ENCODE measurements around the gene TEX11. TPM values are rescaled to one million over a fixed set of nuclear protein-coding genes. Genes with fewer than 3 reads are reported as not detected.

The TEX11 gene
- total RNA-seq, 1 experiment from 2014 or later: not detected

DNA sequence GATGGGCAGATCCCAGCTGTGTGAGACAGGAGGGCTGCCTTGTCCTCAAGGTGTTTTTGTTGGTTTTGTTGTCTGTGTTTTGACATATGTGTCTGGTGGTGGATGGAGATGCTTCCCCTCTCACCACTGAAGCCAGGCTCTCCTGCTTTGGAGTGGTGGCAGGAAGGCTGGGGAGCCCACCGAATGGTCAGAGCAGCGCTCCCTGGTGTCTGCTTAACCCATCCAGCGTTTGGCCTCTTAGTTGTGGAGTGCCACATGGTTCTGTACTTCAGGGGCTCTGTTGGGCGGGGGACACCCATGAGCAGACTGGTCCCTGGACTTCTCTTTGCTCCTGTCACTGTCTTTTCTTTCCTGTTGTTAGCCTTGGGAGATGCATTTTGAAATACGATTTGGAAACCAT, 412.0 kb downstream of the TEX11 start:
- DNase-seq (ENCODE audit: low read depth): no peak

DNA sequence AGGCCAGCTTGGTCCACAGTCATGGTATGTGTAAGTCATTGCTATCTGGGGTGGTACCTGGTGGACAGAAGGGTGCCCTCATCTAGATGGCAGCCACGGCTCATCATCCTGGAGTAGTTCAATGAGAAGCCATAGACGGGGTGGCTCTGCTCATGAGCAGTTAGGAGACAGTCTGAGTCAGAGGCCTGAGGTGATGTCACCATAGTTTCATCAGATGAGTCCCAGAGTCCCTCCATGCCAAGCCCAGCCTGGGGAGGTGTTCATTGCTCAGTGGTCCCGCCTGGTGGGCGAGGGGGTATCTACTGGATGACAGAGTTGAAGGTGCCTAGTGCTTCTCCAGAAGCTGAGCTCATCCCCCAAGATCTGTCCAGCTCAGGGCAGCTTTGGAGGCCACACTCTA, 414.1 kb downstream of the TEX11 start:
- peak; percentile 39 for DNase-seq (ENCODE audit: low read depth)

DNA sequence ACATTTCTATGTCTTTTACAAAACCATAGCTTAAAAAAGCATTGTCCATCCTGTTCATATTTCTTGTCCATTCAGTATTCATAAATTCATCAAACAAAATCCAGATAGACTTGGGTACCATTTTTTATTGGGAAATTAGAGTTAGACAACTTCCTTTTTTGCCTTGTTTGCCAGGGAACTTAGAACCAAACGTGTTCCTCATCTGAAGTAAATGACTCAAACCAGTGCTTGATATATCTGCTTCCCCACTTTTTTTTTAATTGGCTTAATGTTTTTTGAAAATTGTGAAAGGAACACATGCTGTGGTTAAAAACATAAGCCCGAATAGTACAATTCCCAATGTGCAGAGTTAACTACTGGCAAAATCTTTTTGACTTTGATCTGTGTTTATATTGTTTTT, 419.7 kb downstream of the TEX11 start:
- no peak for DNase-seq (ENCODE audit: low read depth)

DNA sequence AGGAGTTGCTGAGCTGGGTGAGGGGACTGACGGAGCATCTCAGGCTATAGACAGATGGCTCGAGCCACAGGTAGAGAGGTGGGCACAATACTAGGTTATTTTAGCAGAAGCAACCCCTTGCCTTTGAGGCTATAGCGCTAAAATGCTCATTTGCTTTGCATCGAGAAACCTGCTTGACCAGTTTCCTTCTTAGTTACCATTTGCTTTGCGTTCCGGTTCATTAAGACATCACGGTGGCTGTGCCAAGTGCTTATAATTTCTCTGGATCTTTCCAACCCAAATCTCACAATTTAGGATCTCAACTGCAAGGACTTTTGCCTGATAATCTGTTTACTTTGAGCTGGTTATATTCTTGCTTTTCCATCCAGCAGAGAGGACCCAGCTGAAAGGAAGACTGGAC, 423.0 kb downstream of the TEX11 start:
- DNase-seq (ENCODE audit: low read depth): no peak

DNA sequence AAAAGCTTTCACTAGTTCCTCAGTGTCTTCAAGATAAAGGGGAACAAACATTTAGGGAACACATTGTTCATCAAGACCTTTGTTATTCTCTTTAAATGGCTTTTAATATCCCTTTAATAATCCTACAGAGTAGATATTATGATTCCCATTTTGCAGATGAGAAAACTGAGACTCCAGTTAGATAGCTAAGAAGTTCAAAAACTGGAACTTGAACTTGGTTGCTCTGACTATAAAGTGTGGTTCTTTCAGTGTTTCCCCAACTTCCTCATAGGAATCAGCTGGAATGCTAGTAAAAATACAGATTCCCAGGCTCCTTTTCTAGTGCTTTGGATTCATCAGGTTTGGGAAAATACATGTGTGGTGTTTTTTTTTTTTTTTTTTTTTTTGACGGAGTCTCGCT, 426.2 kb downstream of the TEX11 start:
- DNase-seq (ENCODE audit: low read depth): no peak

DNA sequence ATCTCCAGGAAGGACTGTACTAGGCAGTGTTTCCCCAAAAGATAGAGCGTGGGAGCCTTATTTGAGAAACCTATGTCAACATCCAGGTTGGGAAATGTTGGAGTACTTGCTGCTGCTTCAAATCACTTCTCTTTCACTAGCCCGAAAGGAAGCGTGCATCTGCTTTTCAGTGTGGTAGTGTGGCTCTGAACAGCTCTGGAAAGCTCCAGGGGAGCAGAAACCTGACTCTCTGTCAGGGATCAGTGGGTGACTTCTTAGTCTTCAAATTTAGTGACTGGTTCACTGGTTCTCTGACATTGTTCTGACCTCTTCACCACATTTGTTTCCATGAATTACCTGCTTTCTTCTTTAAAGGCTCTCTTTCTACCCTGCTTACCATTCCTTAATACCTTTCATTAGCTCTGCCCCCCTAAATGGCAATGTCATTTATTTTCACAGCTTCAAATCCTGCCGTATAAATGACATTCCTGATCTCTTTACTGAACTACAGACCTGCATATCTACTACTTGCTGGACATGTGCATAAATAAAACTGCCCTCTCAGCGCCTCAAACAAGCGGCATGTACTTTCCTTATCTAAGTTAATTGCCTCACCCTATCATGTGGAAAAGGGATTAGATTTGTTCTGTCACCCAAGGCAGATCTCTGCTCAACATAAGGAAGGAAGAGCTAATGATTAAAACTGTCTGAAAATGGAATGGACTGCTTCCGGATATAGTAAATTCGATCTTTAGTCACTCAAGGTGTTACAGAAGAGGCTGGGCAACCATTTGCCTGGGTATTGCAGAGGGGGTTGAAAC, 426.8 kb downstream of the TEX11 start:
- peak; percentile 18 for DNase-seq (ENCODE audit: low read depth)

DNA sequence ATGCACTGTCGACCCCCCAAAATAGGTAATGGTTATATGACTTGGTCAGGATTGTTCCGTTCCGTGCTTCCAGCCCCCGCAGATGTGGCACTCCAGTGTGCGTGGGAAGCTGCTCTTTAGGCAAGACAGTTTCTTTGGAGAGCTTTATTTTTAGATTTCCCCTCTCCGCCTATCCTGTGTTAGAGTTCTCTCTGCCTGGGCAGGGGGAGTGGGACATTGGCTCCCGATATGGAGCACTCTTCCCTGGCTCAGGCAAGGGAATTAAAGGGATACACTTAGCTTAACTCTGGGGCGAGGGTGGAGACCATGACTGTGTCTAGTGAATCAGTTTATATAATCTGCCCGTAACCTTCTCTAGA, 427.9 kb downstream of the TEX11 start:
- DNase-seq (ENCODE audit: low read depth): no peak

DNA sequence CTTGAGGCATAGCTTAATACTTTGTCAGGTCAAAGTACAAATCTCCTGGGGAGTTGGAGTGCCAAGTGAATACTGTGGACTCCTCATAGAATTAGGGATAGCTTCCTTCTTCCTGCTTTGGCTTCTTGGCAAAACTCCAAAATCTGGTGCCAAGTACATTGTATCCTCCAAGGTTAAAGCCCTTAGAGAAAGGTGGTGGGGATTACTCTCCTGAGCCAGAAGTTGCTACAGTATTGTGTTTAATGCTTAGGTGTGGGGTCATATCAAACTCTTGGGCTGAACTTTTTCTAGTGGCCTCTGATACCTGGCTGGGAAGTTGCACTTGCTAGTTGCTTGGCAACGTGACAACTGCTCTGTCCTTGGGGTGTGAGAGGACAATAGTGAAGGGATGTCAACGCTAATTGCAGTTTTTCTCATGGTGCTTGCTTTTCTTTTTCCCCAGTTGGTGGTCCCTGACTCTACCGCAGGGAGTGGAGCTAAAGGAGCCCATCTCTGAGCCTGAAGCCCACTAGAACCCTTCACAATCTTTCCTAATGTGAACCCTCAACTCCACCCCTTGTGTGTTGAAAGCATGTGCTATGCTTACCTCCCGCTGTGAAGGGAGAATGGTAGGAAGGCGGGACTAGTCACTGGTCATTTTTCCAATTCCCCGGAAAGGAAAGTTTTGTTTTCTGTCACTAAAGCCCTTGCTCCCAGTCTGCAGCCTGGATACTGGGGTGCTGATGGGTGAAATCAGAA, 428.4 kb downstream of the TEX11 start:
- DNase-seq (ENCODE audit: low read depth): peak; percentile 32

DNA sequence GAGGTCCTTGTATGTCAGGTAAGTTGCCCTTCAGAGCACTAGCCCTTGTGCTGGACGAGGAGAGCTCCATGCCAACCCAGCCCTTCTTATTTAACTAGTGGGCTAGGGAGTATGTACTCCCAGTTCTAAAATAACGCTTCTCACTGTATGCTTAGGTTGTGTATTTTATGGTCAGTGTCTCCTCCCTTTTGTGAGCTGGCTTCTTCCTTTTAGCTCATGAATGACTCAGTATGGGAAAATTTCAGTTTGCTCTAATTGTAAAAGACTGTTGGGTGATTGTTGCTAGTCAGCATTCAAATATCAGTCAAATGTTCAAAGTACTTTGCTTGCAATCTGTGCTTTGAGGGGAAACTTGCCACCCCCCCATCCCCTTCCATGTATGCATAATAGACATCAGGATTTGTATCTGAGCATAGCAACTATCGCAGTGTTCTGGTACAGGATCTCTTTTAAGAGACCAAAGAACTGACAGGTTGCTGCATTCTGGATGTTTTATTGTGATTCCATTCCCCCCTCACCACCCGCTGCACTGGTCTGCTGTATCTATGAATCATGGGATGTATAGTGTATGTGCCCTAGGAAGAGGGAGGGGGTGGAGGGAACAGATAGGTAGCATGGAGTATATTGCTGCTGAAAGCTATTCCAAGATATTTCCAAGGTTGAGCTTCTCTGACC, 429.1 kb downstream of the TEX11 start:
- peak; percentile 90 for DNase-seq (ENCODE audit: low read depth)

Other genes with a start within 250 kb of the TEX11 start
- not detected in 2 replicates for gene SLC7A3, start 22.4 kb upstream of the TEX11 start, total RNA-seq (2014; rRNA removed; shearing (Covaris generic))
- 93.5 and 100 TPM in 2 replicates for gene SNX12, start 159.6 kb upstream of the TEX11 start, total RNA-seq (2014; rRNA removed; shearing (Covaris generic))
- 4.2 and 5.2 TPM in 2 replicates for gene FOXO4, start 187.1 kb upstream of the TEX11 start, total RNA-seq (2014; rRNA removed; shearing (Covaris generic))
- not detected in 2 replicates for gene CXorf65, start 198.0 kb upstream of the TEX11 start, total RNA-seq (2014; rRNA removed; shearing (Covaris generic))
- 2.8 and 5.3 TPM in 2 replicates for gene IL2RG, start 202.9 kb upstream of the TEX11 start, total RNA-seq (2014; rRNA removed; shearing (Covaris generic))
- 19.6 and 42.5 TPM in 2 replicates for gene MED12, start 209.9 kb upstream of the TEX11 start, total RNA-seq (2014; rRNA removed; shearing (Covaris generic))
- gene NLGN3, start 236.1 kb upstream of the TEX11 start, total RNA-seq (2014; rRNA removed; shearing (Covaris generic)): 0.10 and 0.15 TPM in 2 replicates